ENCODE measurements around the gene PIAS4.

DNA sequence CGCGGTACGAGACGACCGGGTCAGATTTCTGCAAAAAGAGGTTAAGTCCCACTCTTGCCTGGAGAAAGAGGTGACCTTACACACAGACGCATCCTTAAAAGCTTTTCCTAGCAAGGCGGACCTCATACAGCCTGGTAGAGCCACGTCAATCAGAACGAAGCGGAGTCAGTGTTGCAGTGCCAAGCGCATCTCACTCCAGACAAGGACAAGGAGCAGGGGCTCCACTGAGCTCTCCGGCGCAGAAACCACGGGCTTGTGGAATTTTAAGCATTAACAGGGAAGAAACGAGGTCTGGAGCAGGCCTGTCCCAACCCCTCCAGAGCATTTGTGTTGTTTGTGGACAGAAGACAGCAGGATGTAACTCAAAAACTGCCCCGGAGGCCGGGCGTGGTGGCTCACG, 29.4 kb upstream of the PIAS4 start:
- TF ChIP-seq, protein P1, sequence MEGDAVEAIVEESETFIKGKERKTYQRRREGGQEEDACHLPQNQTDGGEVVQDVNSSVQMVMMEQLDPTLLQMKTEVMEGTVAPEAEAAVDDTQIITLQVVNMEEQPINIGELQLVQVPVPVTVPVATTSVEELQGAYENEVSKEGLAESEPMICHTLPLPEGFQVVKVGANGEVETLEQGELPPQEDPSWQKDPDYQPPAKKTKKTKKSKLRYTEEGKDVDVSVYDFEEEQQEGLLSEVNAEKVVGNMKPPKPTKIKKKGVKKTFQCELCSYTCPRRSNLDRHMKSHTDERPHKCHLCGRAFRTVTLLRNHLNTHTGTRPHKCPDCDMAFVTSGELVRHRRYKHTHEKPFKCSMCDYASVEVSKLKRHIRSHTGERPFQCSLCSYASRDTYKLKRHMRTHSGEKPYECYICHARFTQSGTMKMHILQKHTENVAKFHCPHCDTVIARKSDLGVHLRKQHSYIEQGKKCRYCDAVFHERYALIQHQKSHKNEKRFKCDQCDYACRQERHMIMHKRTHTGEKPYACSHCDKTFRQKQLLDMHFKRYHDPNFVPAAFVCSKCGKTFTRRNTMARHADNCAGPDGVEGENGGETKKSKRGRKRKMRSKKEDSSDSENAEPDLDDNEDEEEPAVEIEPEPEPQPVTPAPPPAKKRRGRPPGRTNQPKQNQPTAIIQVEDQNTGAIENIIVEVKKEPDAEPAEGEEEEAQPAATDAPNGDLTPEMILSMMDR (IDR thresholded peaks at IDR 0.05; ENCODE audit: borderline replicate concordance, extremely low read depth, low read length, poor library complexity, severe bottlenecking) = no peak
- TF ChIP-seq EZH2 (IDR thresholded peaks at IDR 0.05; ENCODE audit: borderline replicate concordance, low read depth, low read length, severe bottlenecking) = no peak
